T-helper 1 cell (primary cell): Measurements from ENCODE around the gene SPTBN5.

Source experiments
- DNase-seq, 5 donors: peaks; one replicate each; pipeline ENCODE4 v3.0.0-alpha.2; 2012 to 2020

The SPTBN5 gene

GRCh38 chr15:41865490-41866055 lies 28.3 kb downstream of the SPTBN5 start:
- DNase-seq: no peak

- no peak for DNase-seq
Observed at GRCh38 chr15:41862515-41863116, 31.2 kb downstream of the SPTBN5 start.

GRCh38 chr15:41861736-41862356 lies 32.0 kb downstream of the SPTBN5 start:
- DNase-seq: no peak

GRCh38 chr15:41860049-41860828 lies 33.6 kb downstream of the SPTBN5 start:
- DNase-seq: no peak

DNA sequence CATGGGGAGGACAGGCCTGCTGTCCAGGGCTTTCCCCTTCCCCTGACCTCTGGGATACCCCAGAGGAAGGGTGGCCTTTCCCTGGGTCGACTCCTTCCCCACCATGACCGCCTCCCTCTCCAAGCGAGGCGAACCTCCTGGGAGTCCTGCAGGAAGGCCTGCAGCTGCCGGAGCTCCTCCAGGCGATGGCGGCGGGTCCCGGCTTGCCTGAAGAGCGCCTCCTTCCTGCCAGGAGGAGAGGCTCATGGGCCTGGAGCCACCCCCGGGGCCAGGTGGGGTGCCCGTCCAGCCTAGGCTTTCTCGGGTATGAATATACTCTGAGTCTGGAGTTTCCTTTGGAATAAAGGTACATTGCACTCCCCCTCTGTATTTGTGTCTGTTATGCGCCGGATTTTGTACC lies 35.1 kb downstream of the SPTBN5 start:
- no peak for DNase-seq

GRCh38 chr15:41857316-41857715 lies 36.5 kb downstream of the SPTBN5 start:
- DNase-seq: no peak

DNA sequence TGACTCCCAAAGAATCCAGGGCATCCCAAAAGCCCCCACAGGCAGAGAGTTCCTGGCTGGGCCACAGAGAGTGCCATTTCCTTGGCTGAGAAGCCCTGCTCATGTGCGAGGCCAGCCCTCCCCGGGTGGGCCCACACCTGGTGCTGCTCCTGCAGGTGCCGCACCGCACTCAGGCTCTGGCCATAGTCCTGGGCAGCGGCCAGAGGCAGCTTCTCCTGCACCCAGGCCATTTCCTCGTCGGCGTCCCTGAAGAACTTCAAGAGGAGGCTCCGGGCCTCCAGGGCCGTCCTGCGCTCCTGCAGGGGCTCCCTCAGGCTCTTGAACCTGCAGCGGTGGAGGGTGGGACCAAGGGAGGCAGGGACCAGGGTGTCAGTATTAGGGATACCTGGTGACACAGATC lies 37.1 kb downstream of the SPTBN5 start:
- no peak for DNase-seq

- no peak for DNase-seq
Observed at GRCh38 chr15:41856262-41856661, 37.6 kb downstream of the SPTBN5 start.

GRCh38 chr15:41855261-41855961 lies 38.4 kb downstream of the SPTBN5 start:
- DNase-seq: no peak

- no peak for DNase-seq
Observed at GRCh38 chr15:41854443-41854842, 39.4 kb downstream of the SPTBN5 start.

- DNase-seq: no peak
Observed at GRCh38 chr15:41853831-41854230, 40.0 kb downstream of the SPTBN5 start.

GRCh38 chr15:41852736-41853590 lies 40.9 kb downstream of the SPTBN5 start:
- no peak for DNase-seq

DNA sequence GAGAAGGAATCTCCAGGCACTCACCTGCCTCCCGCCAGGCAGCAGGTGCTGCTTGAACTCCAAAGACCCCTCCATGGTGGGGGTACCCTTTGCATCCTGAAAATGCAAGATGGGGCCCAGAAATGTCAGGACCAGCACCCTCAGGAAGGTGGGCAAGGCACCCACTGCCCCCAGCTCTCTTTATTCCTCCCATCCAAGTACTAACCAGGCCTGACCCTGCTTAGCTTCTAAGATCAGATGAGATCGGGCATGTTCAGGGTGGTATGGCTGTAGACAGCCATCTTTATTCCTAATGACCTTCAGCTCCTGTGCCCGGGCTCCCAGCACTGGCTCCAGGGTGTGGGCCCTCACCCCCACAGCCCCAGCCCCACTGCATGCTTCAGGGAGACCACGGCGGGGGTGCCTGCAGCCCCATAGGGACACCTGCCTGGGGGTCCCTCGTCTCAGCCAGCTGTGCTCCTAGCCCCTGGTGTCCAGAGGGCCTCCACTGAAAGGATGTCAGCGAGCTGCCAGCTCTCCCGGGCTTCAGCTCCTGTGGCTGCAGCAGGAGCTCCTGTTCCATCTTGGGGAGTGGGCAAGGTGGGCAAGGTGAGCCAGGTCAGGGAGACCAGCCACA lies 42.0 kb downstream of the SPTBN5 start:
- DNase-seq: no peak

- DNase-seq: no peak
Observed at GRCh38 chr15:41851167-41851523, 42.7 kb downstream of the SPTBN5 start.

GRCh38 chr15:41850482-41851166 lies 43.2 kb downstream of the SPTBN5 start:
- DNase-seq: no peak

DNA sequence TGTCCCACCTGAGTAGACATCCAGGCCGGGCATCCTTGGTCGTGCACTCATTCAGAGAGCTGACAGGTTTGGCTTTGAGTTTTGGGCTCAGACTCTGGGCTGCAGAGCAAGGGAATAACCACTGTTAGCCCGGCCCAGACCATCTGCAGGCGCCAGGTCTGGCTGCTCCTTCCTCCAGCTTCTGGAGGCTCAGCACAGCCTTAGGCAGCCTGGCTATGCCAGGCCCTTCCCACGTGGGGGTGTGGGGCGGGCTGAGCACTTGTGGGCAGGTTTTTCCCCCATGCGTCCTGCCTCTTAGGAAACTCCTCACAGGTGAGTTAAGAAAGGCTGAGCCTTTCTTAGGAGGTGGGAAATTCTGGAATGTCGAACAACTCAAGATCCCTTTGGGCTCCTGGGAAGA lies 44.0 kb downstream of the SPTBN5 start:
- DNase-seq: no peak

- no peak for DNase-seq
Observed at GRCh38 chr15:41849204-41849603, 44.6 kb downstream of the SPTBN5 start.

DNA sequence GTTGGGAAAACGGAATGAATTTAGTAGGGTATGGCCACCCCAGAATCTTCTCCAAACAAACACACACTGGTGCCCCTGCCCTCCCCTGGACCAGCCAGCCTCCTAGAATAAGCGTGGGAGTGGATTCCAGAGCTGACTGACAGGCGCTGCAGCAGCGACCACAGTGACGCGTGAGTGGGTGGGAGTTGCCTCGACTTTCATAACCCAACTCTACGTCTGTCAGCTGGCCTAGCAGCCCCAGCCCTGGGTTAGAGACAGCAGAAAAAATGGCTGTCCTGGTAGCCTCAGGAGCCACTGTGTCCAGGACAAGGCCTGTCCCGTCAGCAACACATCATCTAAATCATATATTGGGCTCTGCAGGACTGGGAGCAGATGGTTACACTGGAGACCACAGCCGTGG lies 45.2 kb downstream of the SPTBN5 start:
- no peak for DNase-seq

GRCh38 chr15:41847981-41848380 lies 45.9 kb downstream of the SPTBN5 start:
- no peak for DNase-seq

- DNase-seq: no peak
Observed at GRCh38 chr15:41847206-41847605, 46.6 kb downstream of the SPTBN5 start.

DNA sequence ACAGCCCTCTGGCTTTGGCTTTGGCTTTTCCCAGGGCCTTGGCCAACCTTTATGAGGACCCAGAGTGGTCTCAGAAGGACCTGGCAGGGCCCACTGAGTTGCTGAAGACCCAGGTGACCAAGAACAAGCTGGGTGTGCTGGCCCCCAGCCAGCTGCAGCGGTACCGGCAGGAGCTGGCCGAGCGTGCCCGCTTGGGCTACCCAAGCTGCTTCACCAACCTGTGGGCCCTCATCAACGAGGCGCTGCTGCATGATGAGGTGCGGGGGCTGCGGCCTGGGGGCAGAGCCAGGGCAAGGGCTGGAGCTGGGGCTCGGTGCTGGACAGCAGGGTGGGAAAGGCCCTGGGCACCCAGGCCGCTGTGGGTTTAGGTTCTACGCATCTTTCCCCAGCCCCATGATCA lies 49.0 kb downstream of the SPTBN5 start:
- no peak for DNase-seq
